DMS79 treated with DMSO at 0.1 percent for 48 hours (cell line): ENCODE data around the gene DPM1.

Experiments
- DNase-seq: peaks from one replicate; lab custom pipeline; 2025; lab: John Stamatoyannopoulos, UW

Gene DPM1

DNA sequence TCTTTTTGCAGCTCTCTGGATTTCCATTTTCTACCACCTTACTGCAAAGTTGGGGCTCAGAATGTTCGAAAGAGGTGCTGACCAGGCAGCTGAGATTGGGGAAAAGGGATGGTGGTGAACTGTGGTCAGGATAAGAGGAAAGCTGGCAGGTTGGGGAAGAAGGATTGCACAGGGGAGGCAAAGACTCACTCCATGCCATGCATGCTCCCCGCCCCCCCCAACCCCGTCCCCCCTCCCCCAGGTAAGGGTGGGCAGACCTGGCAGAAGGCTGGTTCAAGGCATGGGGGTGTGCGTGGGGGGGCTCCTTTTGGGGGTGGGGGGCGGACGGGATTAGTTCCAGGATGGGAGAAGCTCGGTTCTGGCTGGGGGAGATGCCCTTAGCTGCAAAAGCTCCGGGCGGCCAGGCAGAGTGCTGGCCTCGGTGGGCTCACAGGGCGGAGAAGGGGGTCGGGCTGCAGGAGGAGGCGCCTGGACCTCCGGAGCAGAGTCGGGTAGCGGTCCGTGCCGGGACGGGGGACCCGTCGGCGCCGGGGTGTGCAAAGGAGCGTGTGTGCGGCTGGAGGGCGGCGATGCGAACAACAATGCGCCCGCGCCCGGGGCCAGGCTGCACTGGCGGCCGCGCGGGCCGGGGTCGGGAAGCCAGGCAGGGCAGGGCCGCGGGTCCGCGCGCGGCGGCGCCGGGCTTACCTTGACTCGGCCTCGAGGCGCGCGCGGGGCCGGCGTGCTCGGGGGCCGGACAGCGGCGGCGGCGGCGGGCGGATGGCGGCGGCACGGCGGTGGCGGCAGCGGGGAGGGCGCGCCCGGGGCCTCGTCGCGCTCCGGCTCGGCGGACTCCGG is 28.0 kb downstream of the DPM1 start:
- DNase-seq: no peak

DNA sequence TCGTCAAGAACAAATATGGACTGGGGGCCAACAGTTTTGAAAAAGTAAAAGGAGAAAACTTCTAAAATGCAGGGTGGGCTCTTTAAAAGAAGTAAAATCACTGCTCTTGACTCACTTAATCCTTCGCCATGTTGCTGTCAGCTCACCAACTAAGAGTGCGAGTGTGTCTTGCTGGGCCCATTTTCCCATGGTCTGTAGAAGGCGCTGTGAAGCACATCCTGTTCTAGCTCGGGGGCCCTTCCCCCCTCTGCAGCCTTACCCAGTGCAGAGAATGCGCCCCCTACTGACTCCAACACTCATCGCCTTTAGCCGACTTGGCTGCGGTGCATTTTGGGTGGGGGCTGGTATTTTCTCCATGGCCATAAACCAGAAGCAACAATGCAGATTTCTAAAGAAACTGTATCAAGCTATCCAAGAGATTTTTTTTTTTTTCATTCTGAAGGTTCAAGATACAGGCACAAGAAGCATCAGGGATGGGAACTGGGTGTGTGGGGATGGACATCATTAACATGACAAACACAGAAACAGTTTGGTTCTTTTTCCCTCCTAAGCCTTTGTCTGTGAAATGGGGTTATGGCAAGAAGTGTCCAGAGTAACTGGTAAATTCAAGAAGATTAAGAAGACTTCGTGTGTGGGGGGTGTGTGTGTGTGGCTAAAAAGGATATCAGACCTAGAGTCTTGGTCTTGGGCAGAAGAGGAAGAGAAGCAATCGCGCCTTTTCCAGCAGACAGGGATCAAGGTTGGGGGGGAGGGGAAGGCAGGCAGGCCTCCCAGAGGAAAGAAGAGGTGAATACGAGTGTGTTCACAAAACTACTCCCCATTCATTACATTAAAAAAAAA is 28.8 kb downstream of the DPM1 start:
- DNase-seq: peak; percentile 57

DNA sequence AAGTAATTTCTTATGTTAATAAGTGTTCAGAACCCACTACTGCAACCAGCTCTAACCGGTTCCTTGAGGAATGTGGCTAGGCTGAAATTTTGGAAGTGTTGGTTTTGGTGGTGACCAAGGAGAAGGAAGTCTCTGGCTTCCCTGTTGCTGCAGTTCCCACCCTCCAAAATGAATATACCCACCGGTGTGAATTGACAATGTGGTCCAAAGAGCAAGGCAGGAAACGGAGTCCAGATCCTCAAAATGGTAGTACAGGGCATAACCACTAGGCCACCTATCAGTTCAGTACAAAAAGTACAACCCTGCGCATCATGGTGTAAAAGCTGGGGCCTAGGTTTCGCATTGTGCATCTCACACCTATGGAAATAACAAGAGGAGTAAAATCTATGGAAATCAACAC is 29.9 kb downstream of the DPM1 start:
- no peak for DNase-seq

DNA sequence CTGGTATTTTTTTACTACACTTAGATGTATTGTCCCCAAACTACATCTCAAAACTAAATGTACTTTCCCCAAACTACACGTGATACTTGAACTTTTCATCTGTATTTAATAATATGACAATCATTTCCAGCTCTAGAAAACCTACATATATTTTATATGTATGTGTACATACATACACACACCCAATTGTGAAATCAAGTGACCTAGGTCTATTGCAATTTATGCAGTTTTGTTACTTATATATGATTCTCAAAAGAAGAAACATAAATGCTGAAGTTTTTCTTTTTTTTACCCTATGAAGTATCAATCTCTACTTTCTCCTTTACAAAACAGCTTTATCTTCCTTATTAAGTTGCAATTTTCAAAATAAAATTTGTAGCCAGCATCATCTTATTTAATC is 31.8 kb downstream of the DPM1 start:
- DNase-seq: no peak

DNA sequence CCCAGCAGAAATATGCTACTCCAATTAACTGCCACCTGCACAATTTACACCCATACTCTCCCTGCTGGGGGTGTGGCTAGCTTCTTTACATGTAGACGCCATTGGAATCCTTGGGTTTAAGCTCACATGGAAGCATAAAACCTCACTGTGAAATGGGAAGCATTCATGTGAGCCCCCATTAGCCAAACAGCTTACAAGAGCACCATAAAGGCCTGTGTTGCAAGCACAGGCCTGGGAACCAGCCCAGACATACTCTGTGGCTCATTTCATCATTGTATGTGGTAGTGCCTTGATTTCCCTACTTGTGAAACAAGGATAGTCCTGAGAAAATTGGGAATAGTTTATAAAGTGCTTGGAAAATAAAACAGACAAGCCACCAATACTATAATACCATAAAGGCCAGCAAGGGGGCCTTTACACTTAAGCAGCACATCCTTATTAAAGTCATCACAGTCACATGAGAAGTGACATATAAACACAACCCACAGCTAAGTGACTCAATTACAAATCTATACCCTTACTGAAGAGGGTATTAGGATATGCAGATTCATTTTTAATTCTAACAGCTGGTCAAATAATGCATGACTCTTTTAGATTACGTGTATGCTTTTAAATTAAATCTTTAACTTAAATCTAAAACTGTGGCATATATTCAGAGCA is 33.9 kb downstream of the DPM1 start:
- no peak for DNase-seq

DNA sequence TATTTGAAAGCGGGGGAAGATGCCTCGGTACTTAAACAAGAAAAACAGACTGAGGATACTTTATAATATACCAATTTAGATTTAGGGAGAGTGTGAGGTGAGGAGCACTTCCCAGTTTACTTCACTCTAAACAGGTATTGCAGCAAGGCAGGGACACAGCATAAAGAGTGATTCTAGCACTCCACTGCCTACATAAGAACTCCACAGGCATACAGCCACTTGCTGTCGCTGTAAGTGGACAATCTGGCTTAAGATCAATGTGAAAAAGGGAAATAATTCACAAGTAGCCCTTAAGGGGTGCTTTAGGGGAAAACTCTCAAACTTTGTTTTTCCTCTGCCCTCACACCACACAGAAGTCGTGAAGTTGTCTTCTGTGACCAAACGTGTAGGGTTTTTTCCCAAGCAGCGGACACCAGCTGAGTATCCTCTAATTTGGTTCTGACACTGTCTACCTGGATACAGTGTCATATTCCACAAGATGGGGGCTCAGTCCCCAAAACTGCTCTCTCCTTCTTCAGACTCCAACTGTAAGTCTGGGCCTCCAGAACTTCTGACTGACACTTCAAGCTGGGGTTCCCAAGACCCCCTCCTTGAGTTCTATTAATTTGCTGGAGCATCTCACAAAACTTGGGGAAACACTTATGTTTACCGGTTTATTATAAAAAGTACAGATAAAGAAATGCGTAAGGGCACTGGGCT is 36.4 kb downstream of the DPM1 start:
- DNase-seq: no peak

DNA sequence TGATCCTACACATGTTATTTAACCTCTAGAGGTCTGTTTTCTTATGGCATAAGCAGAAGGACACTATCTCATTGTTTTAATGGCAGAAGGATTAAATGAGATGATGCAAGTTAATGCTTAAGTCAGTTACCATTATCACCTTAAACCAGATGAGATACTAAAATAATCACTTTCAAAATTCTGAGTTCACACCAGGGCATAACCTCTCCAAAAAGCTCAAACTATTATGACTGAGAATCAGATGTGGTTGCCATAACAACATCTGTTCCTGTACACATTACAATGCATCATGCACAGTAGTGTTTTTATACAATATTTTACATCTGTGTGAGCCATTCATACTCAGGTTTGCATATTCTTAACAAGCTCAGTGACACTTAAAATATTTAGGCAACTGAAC is 37.3 kb downstream of the DPM1 start:
- no peak for DNase-seq

DNA sequence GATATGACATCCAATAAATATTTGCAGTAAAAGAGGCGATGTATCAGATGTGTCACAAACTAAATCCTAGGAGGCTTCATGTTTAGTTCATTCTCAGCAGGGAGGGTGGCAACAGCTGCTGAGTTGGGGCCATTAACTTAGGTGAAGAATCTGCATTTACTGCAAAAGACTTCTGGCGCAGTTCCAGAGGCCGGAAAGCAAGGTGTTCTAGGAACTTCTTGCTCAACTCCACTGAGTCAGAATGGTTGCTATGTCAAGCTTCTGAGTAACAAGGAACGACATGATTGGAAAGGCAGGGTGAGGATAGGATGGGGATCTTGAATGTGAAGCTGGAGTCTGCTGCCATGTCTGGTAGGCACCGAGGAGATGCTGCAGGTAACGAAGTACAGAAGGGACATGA is 38.8 kb downstream of the DPM1 start:
- no peak for DNase-seq

DNA sequence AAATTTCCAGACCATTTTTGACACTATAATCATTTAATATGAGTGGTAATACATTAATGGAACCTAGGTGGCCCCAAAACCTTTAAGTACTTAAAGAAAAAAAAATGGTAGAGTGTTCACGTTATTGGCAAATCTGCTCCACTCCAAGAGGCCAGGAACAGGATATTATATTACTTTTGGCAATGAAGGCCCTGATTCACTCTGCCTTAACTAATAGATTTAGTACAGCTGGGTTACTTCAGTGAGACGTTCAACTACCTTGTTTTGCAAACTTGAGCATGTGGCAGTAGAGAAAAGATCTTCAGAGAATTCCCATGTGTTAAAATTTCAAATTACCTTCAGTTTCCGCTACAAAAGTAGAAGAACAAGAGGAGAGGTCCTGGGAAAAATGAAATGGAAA is 39.9 kb downstream of the DPM1 start:
- DNase-seq: no peak

DNA sequence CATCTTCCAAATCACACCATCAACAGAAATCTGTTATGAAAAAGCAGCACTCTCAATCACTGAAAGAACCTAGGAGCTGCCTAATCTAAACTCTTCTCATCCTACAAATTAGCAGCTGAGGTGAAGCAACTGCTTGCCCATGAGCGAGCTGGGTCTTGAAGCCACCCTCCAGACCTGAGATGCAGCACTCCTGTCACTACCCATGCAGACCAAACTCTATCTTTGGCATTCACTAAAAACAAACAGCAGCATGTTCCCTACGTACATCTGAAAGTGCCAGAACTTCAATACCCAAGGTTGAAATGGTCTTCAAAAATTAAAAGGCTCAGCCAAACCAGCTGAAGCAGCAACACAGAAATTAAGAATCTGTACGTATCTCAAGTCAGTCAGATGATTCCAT is 41.4 kb downstream of the DPM1 start:
- DNase-seq: no peak

DNA sequence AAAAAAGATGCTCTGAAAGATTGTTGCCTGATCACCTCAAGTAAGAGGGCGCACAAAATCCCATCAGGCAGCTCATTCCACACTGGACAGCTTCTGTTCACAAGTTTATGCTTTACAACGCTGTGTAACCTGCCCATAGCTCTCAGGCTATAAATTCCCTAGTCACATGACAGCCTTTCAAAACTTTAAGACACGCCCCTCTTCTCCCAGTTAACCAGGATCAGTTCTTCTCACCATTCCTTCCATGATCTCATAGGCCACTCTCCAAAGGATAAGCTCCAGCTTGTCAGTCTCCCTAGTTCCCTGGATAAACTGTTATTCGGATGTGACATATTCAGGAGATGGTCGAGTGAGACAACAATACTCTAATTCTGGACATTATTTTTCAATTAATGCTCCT is 42.1 kb downstream of the DPM1 start:
- DNase-seq: no peak

DNA sequence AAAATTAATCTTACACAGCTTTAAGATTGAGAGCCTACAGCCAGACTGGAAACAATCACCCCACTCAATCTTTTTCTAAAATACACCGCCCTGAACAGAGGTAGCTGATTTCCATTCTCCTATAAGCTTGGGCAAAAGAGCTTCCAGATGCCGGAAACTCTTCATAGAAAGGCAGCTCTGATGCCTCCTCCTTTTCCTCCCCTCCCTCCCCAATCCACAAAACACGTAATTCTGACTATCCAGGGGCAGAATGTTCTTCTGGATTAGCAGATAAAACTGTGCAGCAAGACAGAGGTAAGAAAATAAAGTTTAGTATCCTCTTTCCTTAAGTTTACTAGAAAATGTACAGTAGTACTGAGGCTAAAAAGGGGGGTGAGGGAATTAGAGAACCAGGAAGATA is 42.9 kb downstream of the DPM1 start:
- no peak for DNase-seq

DNA sequence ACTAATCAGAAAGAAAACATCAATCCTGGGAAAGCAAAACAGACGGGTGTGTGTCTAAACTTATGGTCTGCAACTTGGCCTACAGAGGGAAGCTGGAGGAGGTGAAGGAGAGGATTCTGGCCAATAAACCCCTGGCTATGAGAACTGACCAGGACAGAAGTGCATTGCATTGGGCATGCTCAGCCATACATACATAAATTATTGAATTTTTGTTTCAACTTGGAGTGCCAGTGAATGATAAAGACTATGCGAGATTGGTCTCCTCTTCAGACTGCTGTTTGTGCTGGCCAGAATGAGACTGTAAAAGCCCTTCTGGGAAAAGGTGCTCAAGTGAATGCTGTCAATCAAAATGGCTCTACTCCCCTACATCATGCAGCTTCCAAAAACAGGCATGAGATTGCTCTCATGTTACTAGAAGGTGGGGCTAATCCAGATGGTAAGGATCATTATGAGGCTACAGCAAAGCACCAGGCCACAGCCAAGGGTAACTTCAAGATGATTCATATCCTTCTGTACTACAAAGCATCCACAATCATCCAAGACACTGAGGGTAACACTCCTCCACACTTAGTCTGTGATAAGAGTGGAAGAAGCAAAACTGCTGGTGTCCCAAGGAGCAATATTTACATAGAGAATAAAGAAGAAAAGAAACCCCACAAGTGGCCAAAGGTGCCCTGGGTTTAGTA is 44.5 kb downstream of the DPM1 start:
- DNase-seq: no peak

DNA sequence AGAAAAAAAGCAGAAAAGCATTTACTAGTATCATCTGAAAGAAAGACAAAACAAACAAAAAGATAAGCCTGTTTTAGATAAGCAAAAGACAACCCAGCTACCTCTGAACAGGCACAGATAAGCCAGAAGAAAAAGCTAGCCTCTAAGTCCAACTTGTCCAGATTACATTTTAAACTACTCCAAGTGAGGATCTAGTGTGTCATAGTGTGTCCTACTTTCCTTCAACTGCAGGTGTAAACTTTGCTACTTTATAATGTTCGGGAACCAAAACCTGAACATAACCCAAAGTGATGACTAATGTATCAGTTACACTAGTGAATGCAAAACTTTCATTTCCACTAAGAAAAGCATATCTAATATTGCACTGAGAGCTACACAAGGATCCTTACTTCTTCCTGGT is 46.6 kb downstream of the DPM1 start:
- DNase-seq: no peak

DNA sequence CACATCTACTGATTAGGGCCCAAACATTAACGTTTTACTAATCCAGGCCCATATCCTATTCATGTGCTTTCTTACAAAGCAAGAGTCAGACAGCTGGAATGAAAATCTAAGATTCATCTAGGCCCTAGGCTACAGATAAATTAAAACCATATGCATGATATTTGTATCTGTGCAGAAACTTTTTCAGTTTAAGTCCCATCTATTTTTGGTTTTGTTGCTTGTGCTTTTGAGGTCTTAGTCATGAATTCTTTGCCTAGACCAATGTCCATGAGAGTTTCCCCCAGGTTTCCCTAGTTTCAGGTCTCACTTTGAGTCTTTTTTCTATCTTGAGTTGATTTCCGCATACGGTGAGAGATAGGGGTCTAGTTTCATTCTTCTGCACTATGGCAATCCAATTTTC is 47.3 kb downstream of the DPM1 start:
- DNase-seq: no peak

DNA sequence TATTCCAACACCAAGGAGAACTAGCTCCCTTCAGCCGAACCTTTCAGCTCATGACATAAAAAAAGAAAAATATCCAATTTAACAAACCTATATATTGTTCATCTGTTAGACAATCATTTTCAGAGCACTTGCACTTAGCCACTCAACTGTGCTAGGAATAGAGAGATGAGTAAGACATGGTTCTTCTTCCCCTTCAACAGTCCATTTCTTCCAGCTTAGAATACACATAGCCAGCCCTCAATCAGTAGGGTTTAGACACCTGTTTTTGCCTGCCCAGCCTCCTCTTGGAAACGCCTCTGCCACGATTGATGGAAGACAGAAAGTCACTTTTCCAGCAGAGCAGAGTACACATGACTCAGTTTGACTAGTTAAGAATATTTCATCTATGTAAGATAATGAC is 48.9 kb downstream of the DPM1 start:
- no peak for DNase-seq

DNA sequence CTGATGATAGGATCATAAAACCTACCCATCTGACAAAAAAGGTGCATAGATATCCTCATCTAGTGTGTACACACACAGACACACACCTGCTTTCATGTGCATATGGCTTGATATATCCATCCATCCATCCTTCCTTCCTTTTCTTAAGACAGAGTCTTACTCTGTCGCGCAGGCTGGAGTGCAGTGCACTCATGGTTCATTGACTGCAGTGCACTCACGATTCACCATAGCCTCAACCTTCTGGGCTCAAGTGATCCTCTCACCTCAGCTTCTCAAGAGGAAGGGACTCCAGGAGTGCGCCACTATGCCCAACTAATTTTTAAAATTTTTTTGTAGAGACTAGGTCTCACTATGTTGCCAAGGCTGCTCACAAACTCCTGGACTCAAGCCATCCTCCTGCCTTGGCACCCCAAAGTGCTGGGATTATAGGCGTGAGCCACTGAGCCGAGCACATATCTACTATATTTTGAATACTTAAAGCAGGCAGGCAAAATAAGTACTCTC is 54.2 kb downstream of the DPM1 start:
- DNase-seq: peak; percentile 53

DNA sequence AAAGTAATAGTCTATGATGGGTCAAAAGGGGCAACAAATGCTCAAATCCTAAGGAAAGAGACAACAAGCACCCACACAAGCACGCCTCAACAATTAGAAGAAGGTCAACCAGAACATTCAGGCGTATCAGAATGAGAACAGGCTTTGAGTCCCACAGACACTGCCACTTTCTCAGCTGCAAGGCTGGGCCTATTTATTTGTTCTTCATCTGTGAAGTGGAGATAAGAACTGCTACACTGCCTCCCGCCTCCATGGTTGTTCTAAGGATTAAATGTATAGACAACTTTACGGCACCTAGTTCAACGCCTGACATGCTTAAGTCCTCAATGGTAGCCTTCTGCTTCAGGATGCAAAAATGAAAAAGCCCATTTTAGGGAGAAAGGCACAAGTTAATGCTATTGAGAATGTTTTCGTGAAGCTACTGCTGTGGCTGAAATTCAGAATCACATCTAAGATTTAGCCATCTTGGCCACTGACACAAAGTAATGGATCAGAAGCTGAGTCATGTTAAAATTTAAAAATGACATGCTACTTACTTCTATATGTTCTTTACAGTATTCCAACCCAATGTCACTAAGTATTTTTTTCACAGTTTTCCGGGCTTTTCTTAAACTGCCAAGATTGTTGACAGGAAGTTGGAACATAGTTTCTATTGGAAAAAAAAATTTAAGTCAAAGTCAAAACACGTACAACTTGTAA is 54.8 kb downstream of the DPM1 start:
- DNase-seq: no peak

DNA sequence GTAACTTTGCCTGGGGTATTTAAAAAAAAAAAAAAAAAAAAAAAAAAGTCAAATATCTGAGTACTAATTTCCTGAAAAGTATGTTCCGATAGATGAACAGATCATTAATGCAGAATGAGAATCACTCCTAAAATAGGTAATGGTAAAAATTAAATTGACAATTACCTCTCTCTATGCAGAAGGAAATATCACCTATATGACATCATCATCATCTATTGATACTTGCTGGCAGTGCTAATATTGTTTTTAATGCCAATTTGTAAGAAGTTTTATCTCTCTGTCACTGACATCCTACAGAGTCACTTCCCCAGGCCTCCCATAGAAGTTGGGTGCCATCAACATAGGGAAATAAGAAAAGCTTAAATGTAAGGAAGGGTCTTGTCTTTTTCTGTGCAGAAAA is 57.0 kb downstream of the DPM1 start:
- no peak for DNase-seq

DNA sequence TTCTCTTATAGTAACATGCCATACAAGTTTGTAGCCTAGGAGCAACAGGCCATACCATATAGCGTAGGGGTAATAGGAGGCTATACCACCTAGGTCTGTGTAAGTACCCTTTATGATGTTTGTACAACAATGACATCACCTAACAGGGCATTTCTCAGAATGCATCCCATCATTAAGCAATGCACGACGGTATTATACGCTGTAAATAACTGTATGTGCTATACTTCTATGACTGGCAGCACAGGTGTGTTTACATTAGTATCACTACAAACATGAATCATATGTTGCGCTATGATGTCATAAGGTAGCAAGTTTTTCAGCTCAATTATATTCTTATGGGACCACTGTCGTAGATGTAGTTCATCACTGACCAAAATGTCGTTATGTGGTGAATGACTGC is 58.1 kb downstream of the DPM1 start:
- DNase-seq: no peak

DNA sequence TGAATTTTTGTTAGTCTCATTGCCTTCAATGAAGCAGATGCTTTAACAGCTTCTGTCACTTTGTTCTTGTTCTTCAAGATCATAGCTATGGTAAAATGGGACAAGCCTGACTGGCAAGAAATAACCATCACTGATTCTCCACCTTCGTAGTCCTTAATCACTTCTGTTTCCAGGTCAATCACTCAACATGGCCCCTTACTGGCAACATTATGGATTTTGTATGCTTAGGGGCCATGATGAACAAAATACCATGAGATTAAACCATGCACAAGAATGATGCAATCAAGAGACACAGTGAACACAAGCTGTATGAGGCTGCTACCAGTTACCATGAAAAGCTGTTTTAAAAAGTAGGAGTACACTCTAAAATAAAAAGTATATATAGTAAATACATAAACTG is 59.9 kb downstream of the DPM1 start:
- no peak for DNase-seq
